Erythroblast (primary cell): ENCODE data around the gene CACNG8.

Source experiments
- GATA1 ChIP-seq: IDR thresholded peaks from 2 replicates; pipeline ENCODE4 v1.6.1; 2011; ENCODE audit warnings: low read depth, mild to moderate bottlenecking, control low read depth, low read length, moderate library complexity
- POLR2A ChIP-seq: IDR thresholded peaks from 2 replicates; pipeline ENCODE4 v1.6.1; 2011; ENCODE audit warnings: mild to moderate bottlenecking, low read length

- TF ChIP-seq POLR2A (no peak), GATA1 (no peak)
These were observed 20.5 kb upstream of the CACNG8 start for GRCh38 chr19:53942001-53942786.
